Measurements from ENCODE around the gene MORN1.

DNA sequence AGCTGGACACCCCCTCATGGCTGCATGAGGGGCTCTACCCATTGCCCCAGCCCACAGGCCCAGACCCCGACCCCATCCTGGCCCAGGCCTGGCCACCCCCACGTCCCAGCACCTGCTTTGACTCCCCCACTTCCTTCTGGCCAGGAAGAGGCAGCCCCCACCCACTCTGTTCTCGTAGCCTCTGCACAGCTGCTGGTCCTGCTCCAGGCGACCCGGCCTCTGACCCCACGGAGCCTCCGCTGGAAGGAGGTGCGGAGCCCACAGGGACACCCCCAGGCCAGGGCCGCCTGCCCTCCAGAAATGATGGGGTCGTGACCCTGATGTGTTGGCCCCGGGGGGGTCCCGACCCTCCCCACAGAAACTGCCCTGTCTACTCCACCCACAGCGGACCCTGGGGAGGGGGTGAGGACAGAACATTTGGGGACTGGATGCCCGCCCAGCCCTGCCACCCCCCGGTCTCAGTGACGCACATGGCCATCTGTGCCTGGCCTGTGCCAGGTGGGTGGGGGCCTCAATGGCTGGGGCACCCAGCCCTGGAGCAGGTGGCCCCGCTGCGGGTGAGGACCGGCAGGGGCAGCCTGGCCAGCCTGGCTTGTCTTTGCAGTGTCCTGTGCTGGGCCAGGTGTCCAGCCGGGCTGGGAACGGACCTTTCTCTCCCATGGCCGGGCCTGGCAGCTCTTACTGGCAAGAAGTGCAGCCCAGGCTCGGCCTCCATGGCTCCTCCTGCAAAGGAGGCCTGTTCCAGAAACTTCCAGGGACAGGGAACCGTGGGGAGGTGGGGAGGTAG, 78.6 kb downstream of the MORN1 start:
- TF ChIP-seq, protein P1, sequence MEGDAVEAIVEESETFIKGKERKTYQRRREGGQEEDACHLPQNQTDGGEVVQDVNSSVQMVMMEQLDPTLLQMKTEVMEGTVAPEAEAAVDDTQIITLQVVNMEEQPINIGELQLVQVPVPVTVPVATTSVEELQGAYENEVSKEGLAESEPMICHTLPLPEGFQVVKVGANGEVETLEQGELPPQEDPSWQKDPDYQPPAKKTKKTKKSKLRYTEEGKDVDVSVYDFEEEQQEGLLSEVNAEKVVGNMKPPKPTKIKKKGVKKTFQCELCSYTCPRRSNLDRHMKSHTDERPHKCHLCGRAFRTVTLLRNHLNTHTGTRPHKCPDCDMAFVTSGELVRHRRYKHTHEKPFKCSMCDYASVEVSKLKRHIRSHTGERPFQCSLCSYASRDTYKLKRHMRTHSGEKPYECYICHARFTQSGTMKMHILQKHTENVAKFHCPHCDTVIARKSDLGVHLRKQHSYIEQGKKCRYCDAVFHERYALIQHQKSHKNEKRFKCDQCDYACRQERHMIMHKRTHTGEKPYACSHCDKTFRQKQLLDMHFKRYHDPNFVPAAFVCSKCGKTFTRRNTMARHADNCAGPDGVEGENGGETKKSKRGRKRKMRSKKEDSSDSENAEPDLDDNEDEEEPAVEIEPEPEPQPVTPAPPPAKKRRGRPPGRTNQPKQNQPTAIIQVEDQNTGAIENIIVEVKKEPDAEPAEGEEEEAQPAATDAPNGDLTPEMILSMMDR (IDR thresholded peaks at IDR 0.05): no peak
- TF ChIP-seq POLR2A (IDR thresholded peaks at IDR 0.05) (no peak), POLR2AphosphoS5 (IDR thresholded peaks at IDR 0.05) (peak in 1 of 3 donors; percentile 11)
